Endothelial cell of umbilical vein (primary cell): Measurements from ENCODE around the gene KCNE4. TPM values are rescaled to one million over a fixed set of nuclear protein-coding genes. Genes with fewer than 3 reads are reported as not detected.

ENCODE experiments used
- BruUV-seq: library from RNA; stranded (reverse); fragments of 400-500 nt; replicated peaks from 2 replicates; lab custom pipeline; 2021; lab: Mats Ljungman, UMichigan
- CTCF ChIA-PET: fragments of 300-600, 350-600 bp; sonication (Branson Sonifier 250); formaldehyde crosslinking; loops from one replicate; lab custom pipeline; 2021; ENCODE audit warnings: antibody characterized with exemption, inconsistent platforms; lab: Charles Lee
- POLR2A ChIA-PET: fragments of 300-600, 350-600 bp; sonication (Branson Sonifier 250); formaldehyde crosslinking; loops from one replicate; lab custom pipeline; 2021; ENCODE audit warnings: antibody characterized with exemption, inconsistent platforms; lab: Charles Lee
- DNase-seq: peaks from one replicate; pipeline ENCODE4 v3.0.0-alpha.2; 2011; ENCODE audit warnings: low read depth, low spot score
- FAIRE-seq: peaks from 2 replicates; lab custom pipeline; 2011; peaks lifted over from hg19 to GRCh38; lab: Jason Lieb, UNC
- H2AFZ ChIP-seq: 2 replicates; pipeline ENCODE4 v1.6.0; 2012; ENCODE audit warnings: low read depth, low read length, control low read depth, inconsistent platforms
- H3K27ac ChIP-seq: 2 replicates; pipeline ENCODE4 v1.5.1; 2011; ENCODE audit warnings: low read depth, mild to moderate bottlenecking, control low read depth, low read length, moderate library complexity; ENCODE audit not compliant: insufficient read depth
- H3K27me3 ChIP-seq, 2 experiments: 2 replicates each; pipeline versions ENCODE4 v1.6.0 to v1.6.1; 2011; ENCODE audit warnings: low read length in 2 of 2, mixed read lengths in 1 of 2; ENCODE audit not compliant: control insufficient read depth in 2 of 2, insufficient read depth in 2 of 2
- H3K36me3 ChIP-seq, 2 experiments: 2 replicates in 1 of 2; 3 replicates in 1 of 2; pipeline ENCODE4 v1.5.1; 2011; ENCODE audit warnings: low read length in 2 of 2, mild to moderate bottlenecking in 1 of 2, moderate library complexity in 1 of 2; ENCODE audit not compliant: control insufficient read depth in 2 of 2, insufficient read depth in 2 of 2; ENCODE audit errors: extremely low read depth in 1 of 2
- H3K4me1 ChIP-seq: 3 replicates; pipeline ENCODE4 v1.5.1; 2011; ENCODE audit warnings: mild to moderate bottlenecking, low read length; ENCODE audit not compliant: control insufficient read depth, insufficient read depth; ENCODE audit errors: extremely low read depth
- H3K4me2 ChIP-seq: 2 replicates; pipeline ENCODE4 v1.6.1; 2011; ENCODE audit warnings: low read length, control low read depth, mixed read lengths; ENCODE audit not compliant: insufficient read depth
- H3K4me3 ChIP-seq, 3 experiments: fragments of 200-600 bp in 1 of 3; sonication (generic), shearing (Covaris generic) in 1 of 3; replicated peaks in 1 of 3; 2 replicates each; pipeline ENCODE4 v1.5.1; 2011 to 2016; ENCODE audit warnings: control low read depth in 3 of 3, low read length in 3 of 3, mild to moderate bottlenecking in 2 of 3, inconsistent platforms in 1 of 3, low read depth in 1 of 3, moderate library complexity in 1 of 3; ENCODE audit not compliant: insufficient read depth in 1 of 3
- H3K79me2 ChIP-seq: 2 replicates; pipeline ENCODE4 v1.6.0; 2012; ENCODE audit warnings: low read length, inconsistent platforms; ENCODE audit not compliant: control insufficient read depth, insufficient read depth
- H3K9ac ChIP-seq: replicated peaks from 2 replicates; pipeline ENCODE3; 2011; ENCODE audit warnings: low read length, control low read depth; ENCODE audit not compliant: insufficient read depth; ENCODE audit errors: extremely low read depth
- H3K9me1 ChIP-seq: replicated peaks from 3 replicates; pipeline ENCODE4 v1.6.0; 2011; ENCODE audit warnings: mild to moderate bottlenecking, low read length; ENCODE audit not compliant: control insufficient read depth, insufficient read depth; ENCODE audit errors: extremely low read depth
- H3K9me3 ChIP-seq: replicated peaks from 2 replicates; pipeline ENCODE4 v1.5.1; 2012; ENCODE audit warnings: low read length, inconsistent platforms; ENCODE audit not compliant: control insufficient read depth, insufficient read depth
- H4K20me1 ChIP-seq: replicated peaks from 2 replicates; pipeline ENCODE3; 2011; ENCODE audit warnings: mild to moderate bottlenecking, low read length; ENCODE audit not compliant: control insufficient read depth, insufficient read depth; ENCODE audit errors: extremely low read depth
- MYC ChIP-seq: IDR thresholded peaks from one replicate; pipeline ENCODE4 v1.6.1; 2011; ENCODE audit warnings: mild to moderate bottlenecking, low read depth, low read length
- dilution Hi-C: fragments of 300-500 bp; cut with MboI; formaldehyde crosslinking; loops from one replicate; pipeline ENCODE4 v1.15.0; 2019; ENCODE audit warnings: low sequenced_read_pairs; ENCODE audit not compliant: extremely low pct_ligation_motif_present
- intact Hi-C: fragments of 100-400 bp; cut with micrococcal nuclease; formaldehyde crosslinking; loops from one replicate; pipeline ENCODE4 v1.10.0; 2022
- polyA plus RNA-seq, 4 experiments: library from polyadenylated mRNA; depleted of rRNA in 3 of 4; stranded (reverse) in 3 of 4; unstranded in 1 of 4; fragments of >200 nt; gene quantifications; 2 replicates each; pipeline versions ENCODE4 v1.2.1 to v1.2.3, GENCODE V29; 2011 to 2012; ENCODE audit warnings: missing spikeins in 1 of 4
- total RNA-seq: library from RNA; stranded (reverse); gene quantifications from 2 replicates; pipeline ENCODE4 v1.2.3, GENCODE V29; 2021
- TF ChIP-seq, protein P1 (sequence below), 2 donors: IDR thresholded peaks; 1 replicate in 1 of 2; 2 replicates in 1 of 2; pipeline ENCODE4 v1.5.1; 2011; ENCODE audit warnings: low read length in 2 of 2, mild to moderate bottlenecking in 2 of 2, moderate library complexity in 2 of 2, control low read depth in 1 of 2, inconsistent platforms in 1 of 2, low read depth in 1 of 2; ENCODE audit not compliant: insufficient read depth in 1 of 2; ENCODE audit errors: extremely low read depth in 1 of 2
- TF ChIP-seq, protein P2 (sequence below): IDR thresholded peaks from 2 replicates; pipeline ENCODE4 v1.6.1; 2011; ENCODE audit not compliant: insufficient read depth, insufficient read length

KCNE4 gene
- total and polyA plus RNA-seq, 2 donors (not counting 3 experiments of a cell fraction or from before 2014, with no cell fraction given), result 0.01 TPM; not detected in 1

DNA sequence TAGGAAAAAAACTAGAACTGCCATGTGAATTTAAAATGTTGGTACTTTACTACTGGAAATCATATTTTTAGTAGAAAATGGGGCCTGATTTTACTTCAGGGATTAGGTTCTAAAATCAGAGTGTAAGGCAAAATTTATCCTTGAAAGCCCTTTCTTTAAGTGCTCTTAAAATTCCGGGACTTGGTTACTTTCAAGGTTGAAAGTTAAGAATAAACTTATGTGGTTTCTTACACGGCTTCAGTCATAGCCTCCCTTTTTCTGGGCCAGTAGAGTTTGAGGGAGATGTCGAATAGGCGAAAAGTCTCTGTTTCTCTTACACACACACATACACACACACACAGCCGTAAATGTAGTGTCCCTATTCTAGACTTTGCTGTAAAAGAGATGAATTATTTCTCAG is 13.1 kb downstream of the KCNE4 start:
- dilution Hi-C loops, result no loop called here
- ChIA-PET POLR2A (no interaction called here), CTCF (no interaction called here)
- no peak for DNase-seq
- no peaks in the 10 kb centered on the region for H3K36me3 ChIP-seq
- H3K79me2 ChIP-seq, result no peaks in the 10 kb centered on the region
- no peak for FAIRE-seq
- H2AFZ ChIP-seq, result no peak overlapping the region
- H3K9me3 ChIP-seq, result no peaks in the 10 kb centered on the region
- H3K4me3 ChIP-seq, result no peak overlapping the region
- no TSS peak for BruUV-seq
- intact Hi-C loops, result no loop called here
- H3K9me1 ChIP-seq, result no peaks in the 10 kb centered on the region
- H4K20me1 ChIP-seq, result no peaks in the 10 kb centered on the region
- H3K27ac ChIP-seq, result no peak overlapping the region
- H3K9ac ChIP-seq, result no peak overlapping the region
- TF ChIP-seq, protein P1, sequence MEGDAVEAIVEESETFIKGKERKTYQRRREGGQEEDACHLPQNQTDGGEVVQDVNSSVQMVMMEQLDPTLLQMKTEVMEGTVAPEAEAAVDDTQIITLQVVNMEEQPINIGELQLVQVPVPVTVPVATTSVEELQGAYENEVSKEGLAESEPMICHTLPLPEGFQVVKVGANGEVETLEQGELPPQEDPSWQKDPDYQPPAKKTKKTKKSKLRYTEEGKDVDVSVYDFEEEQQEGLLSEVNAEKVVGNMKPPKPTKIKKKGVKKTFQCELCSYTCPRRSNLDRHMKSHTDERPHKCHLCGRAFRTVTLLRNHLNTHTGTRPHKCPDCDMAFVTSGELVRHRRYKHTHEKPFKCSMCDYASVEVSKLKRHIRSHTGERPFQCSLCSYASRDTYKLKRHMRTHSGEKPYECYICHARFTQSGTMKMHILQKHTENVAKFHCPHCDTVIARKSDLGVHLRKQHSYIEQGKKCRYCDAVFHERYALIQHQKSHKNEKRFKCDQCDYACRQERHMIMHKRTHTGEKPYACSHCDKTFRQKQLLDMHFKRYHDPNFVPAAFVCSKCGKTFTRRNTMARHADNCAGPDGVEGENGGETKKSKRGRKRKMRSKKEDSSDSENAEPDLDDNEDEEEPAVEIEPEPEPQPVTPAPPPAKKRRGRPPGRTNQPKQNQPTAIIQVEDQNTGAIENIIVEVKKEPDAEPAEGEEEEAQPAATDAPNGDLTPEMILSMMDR (IDR thresholded peaks at IDR 0.05; ENCODE audit: extremely low read depth in 1 of 2, insufficient read depth in 1 of 2, low read depth in 1 of 2, low read length in 2 of 2), result no peak
- H3K4me2 ChIP-seq, result no peak overlapping the region
- H3K27me3 ChIP-seq, result no peaks in the 10 kb centered on the region
- no peaks in the 10 kb centered on the region for H3K4me1 ChIP-seq

DNA sequence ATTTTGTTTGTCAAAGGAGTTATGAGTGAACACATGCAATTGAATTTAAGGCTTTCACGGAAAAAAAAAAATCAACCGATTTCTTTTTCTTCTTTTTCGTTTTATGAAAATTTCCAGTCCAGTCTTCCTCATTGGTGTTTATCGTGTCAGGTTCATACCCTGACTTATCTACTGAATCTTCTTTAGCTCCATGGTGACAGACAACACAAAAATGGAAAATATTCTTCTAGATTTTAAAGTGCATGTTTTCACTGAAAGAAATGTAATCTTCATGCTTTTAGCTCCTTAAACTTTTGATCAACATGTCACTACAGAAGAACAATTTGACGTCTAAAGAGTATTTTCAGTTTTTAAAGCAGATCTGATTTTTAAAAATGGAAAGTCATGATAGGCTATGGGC is 14.7 kb downstream of the KCNE4 start:
- Histone ChIP-seq H3K9ac (no peak overlapping the region), H3K9me1 (no peaks in the 10 kb centered on the region), H3K9me3 (no peaks in the 10 kb centered on the region), H2AFZ (no peak overlapping the region), H3K4me2 (no peak overlapping the region), H4K20me1 (no peaks in the 10 kb centered on the region), H3K79me2 (no peaks in the 10 kb centered on the region), H3K27ac (no peak overlapping the region), H3K4me1 (no peaks in the 10 kb centered on the region), H3K4me3 (no peak overlapping the region), H3K27me3 (no peaks in the 10 kb centered on the region), H3K36me3 (no peaks in the 10 kb centered on the region)
- ChIA-PET POLR2A (no interaction called here), CTCF (no interaction called here)
- dilution Hi-C loops (no loop called here), intact Hi-C loops (no loop called here)
- DNase-seq (no peak), FAIRE-seq (no peak)
- TF ChIP-seq, protein P1 (IDR thresholded peaks at IDR 0.05; ENCODE audit: extremely low read depth in 1 of 2, insufficient read depth in 1 of 2, low read depth in 1 of 2, low read length in 2 of 2), result no peak
- TF ChIP-seq, protein P2, sequence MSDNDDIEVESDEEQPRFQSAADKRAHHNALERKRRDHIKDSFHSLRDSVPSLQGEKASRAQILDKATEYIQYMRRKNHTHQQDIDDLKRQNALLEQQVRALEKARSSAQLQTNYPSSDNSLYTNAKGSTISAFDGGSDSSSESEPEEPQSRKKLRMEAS, result no peak
- TF ChIP-seq MYC, result no peak
- BruUV-seq, result no TSS peak
